Pancreas (tissue), 10 donors: ENCODE data around the gene EME2. TPM values are rescaled to one million over a fixed set of nuclear protein-coding genes. Genes with fewer than 3 reads are reported as not detected.
A peak's percentile ranks its signal among the peaks of the same experiment; 100 is the strongest.

Source experiments
- ATAC-seq, 4 donors: fragments of 200-7000 bp; cut with Tn5 transposase; one replicate each; pipeline versions ENCODE4 v1.8.0 to v1.9.1; 2020; ENCODE audit warnings: mild to moderate bottlenecking in 4 of 4, moderate library complexity in 4 of 4
- DNase-seq, 6 donors: peaks; one replicate each; pipeline ENCODE4 v3.0.0-alpha.2; 2020
- FAIRE-seq: peaks from 2 replicates; lab custom pipeline; 2012; peaks lifted over from hg19 to GRCh38; lab: Jason Lieb, UNC
- H3K27ac ChIP-seq, 4 donors: fragments of 200-600 bp; sonication (generic); 1 replicate in 3 of 4; 2 replicates in 1 of 4; pipeline versions ENCODE4 v1.5.0 to v1.8.0; 2020
- H3K27me3 ChIP-seq, 4 donors: fragments of 200-600 bp; one replicate each; pipeline ENCODE4 v1.8.0; 2021
- H3K36me3 ChIP-seq, 3 donors: fragments of 200-600 bp; sonication (generic) in 1 of 3; one replicate each; pipeline versions ENCODE4 v1.5.0 to v1.8.0; 2020 to 2021
- H3K4me1 ChIP-seq, 3 donors: fragments of 200-600 bp; one replicate each; pipeline ENCODE4 v1.8.0; 2021
- H3K4me3 ChIP-seq, 4 donors: fragments of 200-600 bp; sonication (generic) in 2 of 4; one replicate each; pipeline versions ENCODE4 v1.5.0 to v1.8.0; 2020 to 2021
- H3K9me3 ChIP-seq, 4 donors: fragments of 200-600 bp; one replicate each; pipeline ENCODE4 v1.8.0; 2021
- WGBS, 2 donors: extraction: QIAGEN DNeasy Blood & Tissue Kit; methylation state at CpG; one replicate each; pipeline ENCODE4 v1.1.7; 2013; 5-methylcytosine and 5-hydroxymethylcytosine counted together
- intact Hi-C, 3 donors: fragments of 100-400 bp; cut with DNase I; formaldehyde crosslinking; loops; one replicate each; pipeline versions ENCODE4 v1.11.1 to v1.14.2; 2022
- polyA plus RNA-seq, 2 donors: library from polyadenylated mRNA; stranded (reverse); fragments of 200-250 nt; gene quantifications; one replicate each; pipeline ENCODE4 v1.2.3, GENCODE V29; 2013
- total RNA-seq, 6 donors: library from RNA; stranded (reverse); fragmentation: NEBNext Ultra II Directional in 4 of 6; extraction: Animal tissue kit (Norgen Biotek cat#: 25700) in 4 of 6; gene quantifications; one replicate each; pipeline versions ENCODE4 v1.2.1 to v1.2.4, GENCODE V29; 2021 to 2023
- TF ChIP-seq, protein P1 (sequence below), 4 donors: fragments of 200-600 bp; sonication (generic) in 3 of 4; IDR thresholded peaks; one replicate each; pipeline versions ENCODE4 v1.5.0 to v1.8.0; 2021; ENCODE audit warnings: antibody characterized with exemption in 4 of 4
- donor health status: healthy with polysubstance abuse.
- donor health status: DM: no; HTN: no; CAD: no; lungs with moderate emphysema.
- donor health status: DM: no; HTN: no; CAD: no.
- donor health status: control.
- donor health status: control.
- donor health status: Bipolar disorder and iron deficiency.
- donor health status: DM: yes; HTN: yes; CAD: no.
- donor health status: DM: no; HTN: no; CAD: no.
- donor health status: DM: no; HTN: no; CAD: no.
- donor health status: DM: yes; HTN: yes; CAD: no.

EME2 gene
- total and polyA plus RNA-seq, 8 donors: 4.7 to 37.9 (median 8.1) TPM

DNA sequence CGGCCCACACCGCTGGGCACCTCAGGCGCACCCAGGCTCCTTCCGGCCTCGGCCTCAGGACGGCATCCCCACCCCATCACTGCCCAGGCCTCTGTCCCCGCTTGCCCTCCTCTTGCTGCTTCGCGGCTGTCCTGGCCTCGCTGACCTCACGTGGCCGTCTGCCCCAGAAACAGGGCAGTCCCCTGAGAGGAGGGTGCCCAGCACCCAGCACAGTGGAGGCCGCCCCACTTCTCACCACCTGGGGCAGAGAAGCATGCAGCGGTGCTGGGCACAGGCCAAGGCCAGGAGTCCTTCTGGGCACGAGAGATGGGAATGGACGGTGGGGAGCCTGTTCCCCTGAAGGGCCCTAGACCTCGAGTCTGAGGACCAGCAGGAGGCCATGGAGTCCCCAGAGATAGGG is 45.1 kb downstream of the EME2 start:
- DNase-seq (peak in 2 of 6 donors; percentile 51 to 78), ATAC-seq (no peak), FAIRE-seq (no peak)

GRCh38 chr16:1818204-1818872 is 45.7 kb downstream of the EME2 start:
- WGBS, 2 donors: 94 to 95% methylated on average over 23 to 27 of the region's 27 CpGs
- no peak for DNase-seq
- no peaks in the 10 kb centered on the region for H3K4me1 ChIP-seq
- ATAC-seq: no peak
- TF ChIP-seq, protein P1, sequence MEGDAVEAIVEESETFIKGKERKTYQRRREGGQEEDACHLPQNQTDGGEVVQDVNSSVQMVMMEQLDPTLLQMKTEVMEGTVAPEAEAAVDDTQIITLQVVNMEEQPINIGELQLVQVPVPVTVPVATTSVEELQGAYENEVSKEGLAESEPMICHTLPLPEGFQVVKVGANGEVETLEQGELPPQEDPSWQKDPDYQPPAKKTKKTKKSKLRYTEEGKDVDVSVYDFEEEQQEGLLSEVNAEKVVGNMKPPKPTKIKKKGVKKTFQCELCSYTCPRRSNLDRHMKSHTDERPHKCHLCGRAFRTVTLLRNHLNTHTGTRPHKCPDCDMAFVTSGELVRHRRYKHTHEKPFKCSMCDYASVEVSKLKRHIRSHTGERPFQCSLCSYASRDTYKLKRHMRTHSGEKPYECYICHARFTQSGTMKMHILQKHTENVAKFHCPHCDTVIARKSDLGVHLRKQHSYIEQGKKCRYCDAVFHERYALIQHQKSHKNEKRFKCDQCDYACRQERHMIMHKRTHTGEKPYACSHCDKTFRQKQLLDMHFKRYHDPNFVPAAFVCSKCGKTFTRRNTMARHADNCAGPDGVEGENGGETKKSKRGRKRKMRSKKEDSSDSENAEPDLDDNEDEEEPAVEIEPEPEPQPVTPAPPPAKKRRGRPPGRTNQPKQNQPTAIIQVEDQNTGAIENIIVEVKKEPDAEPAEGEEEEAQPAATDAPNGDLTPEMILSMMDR (IDR thresholded peaks at IDR 0.05): no peak
- H3K27me3 ChIP-seq: no peaks in the 10 kb centered on the region
- H3K4me3 ChIP-seq: no peak overlapping the region
- H3K27ac ChIP-seq: no peak overlapping the region
- intact Hi-C loops: no loop called here
- no peaks in the 10 kb centered on the region for H3K9me3 ChIP-seq
- no peak for FAIRE-seq
- peaks cover 3 to 38% (median 18%) of the 10 kb centered on the region in 3 donors for H3K36me3 ChIP-seq

More for the DNA sequence above, 45.1 kb downstream of the EME2 start:
- Histone ChIP-seq H3K9me3 (no peaks in the 10 kb centered on the region), H3K27ac (no peak overlapping the region), H3K36me3 (peaks cover 3 to 37% (median 18%) of the 10 kb centered on the region in 3 donors), H3K4me3 (no peak overlapping the region), H3K27me3 (no peaks in the 10 kb centered on the region), H3K4me1 (no peaks in the 10 kb centered on the region)
- intact Hi-C loops: no loop called here
- 90 to 91% methylated on average over 17 of the region's 17 CpGs for WGBS, 2 donors
- TF ChIP-seq, protein P1 (IDR thresholded peaks at IDR 0.05): no peak

GRCh38 chr16:1818873-1819525 is 46.4 kb downstream of the EME2 start:
- WGBS, 2 donors: 94 to 95% methylated on average over 35 of the region's 35 CpGs
- Histone ChIP-seq H3K9me3 (no peaks in the 10 kb centered on the region), H3K4me3 (no peak overlapping the region), H3K36me3 (peaks cover 3 to 38% (median 14%) of the 10 kb centered on the region in 3 donors), H3K27ac (no peak overlapping the region), H3K4me1 (no peaks in the 10 kb centered on the region), H3K27me3 (no peaks in the 10 kb centered on the region)
- FAIRE-seq (no peak), DNase-seq (peak in 1 of 6 donors; percentile 73), ATAC-seq (no peak)
- intact Hi-C loops: no loop called here
- TF ChIP-seq, protein P1 (IDR thresholded peaks at IDR 0.05): no peak

GRCh38 chr16:1819611-1820010 is 47.0 kb downstream of the EME2 start:
- H3K36me3 ChIP-seq: peaks cover 3 to 38% (median 14%) of the 10 kb centered on the region in 3 donors
- TF ChIP-seq, protein P1 (IDR thresholded peaks at IDR 0.05): no peak
- peaks cover 0 to 3% (median 0%) of the 10 kb centered on the region in 3 donors for H3K4me1 ChIP-seq
- DNase-seq (no peak), ATAC-seq (no peak), FAIRE-seq (no peak)
- no peaks in the 10 kb centered on the region for H3K27me3 ChIP-seq
- no peak overlapping the region for H3K27ac ChIP-seq
- H3K4me3 ChIP-seq: no peak overlapping the region
- WGBS, 2 donors: 91 to 95% methylated on average over 15 of the region's 15 CpGs
- H3K9me3 ChIP-seq: no peaks in the 10 kb centered on the region
- intact Hi-C loops: no loop called here
